HG03442 (cell line): Measurements from ENCODE around the gene ALCAM.
"Not testable (repeated sequence)": the region's sequence is repeated elsewhere in the genome, so short reads cannot be mapped to it uniquely, and the experiment has no call there.

Experiments used
- ATAC-seq: cut with Tn5 transposase; IDR thresholded peaks from one replicate; pipeline ENCODE4 v1.9.1; 2021; ENCODE audit warnings: mild to moderate bottlenecking, moderate library complexity; ENCODE audit not compliant: unreplicated experiment

ALCAM gene

GRCh38 chr3:105385819-105386508, 19.3 kb downstream of the ALCAM start:
- peak; percentile 72 for ATAC-seq

- no peak for ATAC-seq
Measured at GRCh38 chr3:105387122-105387751, 20.5 kb downstream of the ALCAM start.

- no peak for ATAC-seq
Measured at GRCh38 chr3:105388176-105388575, 21.5 kb downstream of the ALCAM start.

- ATAC-seq, result not testable (repeated sequence)
Measured at GRCh38 chr3:105389759-105390158, 23.1 kb downstream of the ALCAM start.

- ATAC-seq, result not testable (repeated sequence)
Measured at GRCh38 chr3:105392598-105392997, 25.9 kb downstream of the ALCAM start.

- ATAC-seq, result no peak
Measured at GRCh38 chr3:105394177-105394576, 27.5 kb downstream of the ALCAM start.

- ATAC-seq, result no peak
Measured at GRCh38 chr3:105397974-105398373, 31.3 kb downstream of the ALCAM start.

- ATAC-seq, result no peak
Measured at GRCh38 chr3:105398437-105398836, 31.7 kb downstream of the ALCAM start.

- no peak for ATAC-seq
Measured at GRCh38 chr3:105399062-105399461, 32.4 kb downstream of the ALCAM start.

GRCh38 chr3:105399611-105400010, 32.9 kb downstream of the ALCAM start:
- no peak for ATAC-seq

- no peak for ATAC-seq
Measured at GRCh38 chr3:105401254-105401653, 34.5 kb downstream of the ALCAM start.

GRCh38 chr3:105401691-105402149, 35.0 kb downstream of the ALCAM start:
- ATAC-seq, result no peak

- ATAC-seq, result no peak
Measured at GRCh38 chr3:105402287-105402801, 35.6 kb downstream of the ALCAM start.

GRCh38 chr3:105403034-105403433, 36.3 kb downstream of the ALCAM start:
- not testable (repeated sequence) for ATAC-seq

GRCh38 chr3:105406268-105406667, 39.6 kb downstream of the ALCAM start:
- ATAC-seq, result no peak

GRCh38 chr3:105409364-105409763, 42.7 kb downstream of the ALCAM start:
- ATAC-seq, result no peak

GRCh38 chr3:105413343-105413887, 46.7 kb downstream of the ALCAM start:
- no peak for ATAC-seq

GRCh38 chr3:105414841-105415240, 48.1 kb downstream of the ALCAM start:
- no peak for ATAC-seq

- ATAC-seq, result no peak
Measured at GRCh38 chr3:105415951-105416350, 49.2 kb downstream of the ALCAM start.

- ATAC-seq, result no peak
Measured at GRCh38 chr3:105417525-105418289, 51.0 kb downstream of the ALCAM start.

GRCh38 chr3:105422645-105423044, 55.9 kb downstream of the ALCAM start:
- no peak for ATAC-seq
